HG02852 (cell line): ENCODE results near the gene USP19.

Source experiments
- ATAC-seq: cut with Tn5 transposase; IDR thresholded peaks from one replicate; pipeline ENCODE4 v1.9.1; 2021; ENCODE audit warnings: mild to moderate bottlenecking, moderate library complexity; ENCODE audit not compliant: unreplicated experiment

Gene USP19

DNA sequence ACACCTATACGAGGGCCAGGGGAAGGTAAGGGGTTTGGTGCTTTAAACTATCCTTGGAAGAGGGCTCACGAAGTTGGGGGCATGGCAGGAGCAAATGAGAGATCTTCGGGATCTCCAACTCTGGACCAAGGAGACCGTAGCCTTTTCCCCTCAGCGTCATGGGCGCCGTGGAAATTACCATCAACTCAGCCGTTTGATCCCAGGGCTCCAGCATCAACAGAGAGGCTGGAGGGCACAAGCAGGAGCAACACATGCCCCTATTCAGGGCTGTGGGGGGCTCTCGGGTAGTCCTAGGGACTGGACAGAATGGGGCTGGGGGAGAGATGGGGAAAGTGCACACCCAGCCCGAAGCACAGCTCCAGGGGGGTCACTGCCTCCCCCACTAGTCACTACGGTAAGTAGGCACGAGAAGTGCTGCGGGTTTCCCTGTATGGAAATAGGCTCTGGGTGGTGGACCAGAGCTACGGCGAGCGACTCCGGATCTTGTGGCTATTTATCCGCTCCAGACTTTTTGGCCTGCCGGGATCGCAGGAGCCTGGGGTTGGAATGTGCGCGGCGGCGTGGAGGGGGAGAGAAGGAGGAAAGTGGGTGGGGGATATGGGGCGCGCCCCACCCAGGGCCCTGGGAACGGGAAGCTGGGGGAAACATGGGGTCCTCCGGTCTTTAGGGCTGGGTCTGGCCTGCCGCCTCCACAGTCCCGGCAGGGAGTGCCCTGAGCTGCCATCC, 12.8 kb upstream of the USP19 start:
- no peak for ATAC-seq

DNA sequence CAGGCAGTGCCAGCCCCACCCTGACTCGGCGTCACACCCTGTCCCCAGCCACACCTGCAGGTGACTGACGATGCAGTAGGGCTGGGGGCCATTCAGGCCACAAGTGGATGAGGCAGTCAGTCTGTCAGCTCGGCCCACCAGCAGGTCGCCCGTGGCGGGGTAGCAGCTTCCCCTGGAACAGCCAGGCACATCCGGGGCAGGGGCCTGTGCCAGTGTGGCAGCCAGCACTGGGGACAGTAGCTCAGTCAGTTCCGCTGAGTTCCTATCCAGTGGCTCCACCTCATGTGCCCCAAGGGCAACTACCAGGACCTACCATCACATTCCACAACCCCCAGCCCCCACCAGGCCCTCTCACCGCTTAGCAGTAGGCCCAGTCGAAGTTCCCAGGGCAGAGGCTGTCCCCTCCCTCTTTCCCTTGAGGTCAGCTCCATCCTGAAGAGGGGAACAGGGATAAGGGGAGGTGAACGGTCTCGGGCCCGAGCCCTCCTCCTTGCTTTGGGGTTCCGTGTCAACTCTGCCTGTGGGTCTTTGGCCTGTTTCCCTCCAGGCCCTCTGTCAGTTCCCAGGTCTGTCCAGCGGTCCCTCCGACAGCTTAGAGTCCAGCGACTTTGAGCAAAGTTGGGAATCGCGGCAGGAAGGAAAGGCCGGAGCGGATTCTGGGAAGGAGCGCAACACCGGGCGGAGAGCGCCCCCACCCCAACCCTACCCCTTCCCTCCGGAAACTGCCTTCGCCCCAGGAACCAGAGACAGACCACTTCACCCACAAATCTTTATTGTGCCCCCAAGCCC, 12.0 kb upstream of the USP19 start, which contains the start of gene LAMB2:
TSS of gene LAMB2 (minus strand) at position 614 of the 789 bp plus-strand sequence. CDS start at position 431, 183 bp downstream.
- ATAC-seq: no peak

DNA sequence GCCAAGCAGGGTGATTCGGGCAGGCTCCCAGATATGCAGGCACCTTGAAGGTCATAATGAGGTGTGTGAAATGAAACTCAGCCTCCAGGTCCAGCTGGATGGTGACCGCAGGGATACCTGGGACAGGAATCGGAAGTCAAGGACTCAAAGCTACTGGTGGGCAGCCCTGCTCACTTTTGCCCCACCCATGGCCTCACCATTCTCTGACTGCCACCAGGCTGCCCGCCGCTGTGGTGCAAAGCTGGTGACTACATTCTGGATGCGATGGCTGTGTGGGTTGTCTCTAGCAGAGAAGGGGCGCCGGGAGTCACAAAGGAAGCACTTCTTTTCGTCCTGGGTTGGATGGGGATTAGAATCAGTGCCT, 11.4 kb upstream of the USP19 start:
- no peak for ATAC-seq

DNA sequence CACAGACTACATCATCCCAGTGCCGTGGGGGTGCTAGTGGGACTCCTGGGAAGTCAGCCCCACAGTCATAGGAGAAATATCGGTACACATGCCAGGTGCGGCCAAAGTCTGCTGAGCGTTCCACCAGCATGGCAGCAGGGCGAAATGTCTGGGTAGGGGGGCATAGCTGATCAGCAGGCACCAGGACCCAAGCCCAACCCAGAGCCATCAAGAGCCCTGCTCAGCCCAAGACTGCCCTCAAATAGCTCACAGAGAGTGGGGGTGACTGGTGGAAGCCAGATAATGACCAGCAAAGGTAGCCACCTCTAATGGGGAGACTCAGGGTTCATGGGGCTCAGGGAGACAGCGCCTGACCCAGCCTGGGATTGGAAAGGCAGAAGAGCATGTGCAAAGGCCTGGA, 11.0 kb upstream of the USP19 start:
- no peak for ATAC-seq

DNA sequence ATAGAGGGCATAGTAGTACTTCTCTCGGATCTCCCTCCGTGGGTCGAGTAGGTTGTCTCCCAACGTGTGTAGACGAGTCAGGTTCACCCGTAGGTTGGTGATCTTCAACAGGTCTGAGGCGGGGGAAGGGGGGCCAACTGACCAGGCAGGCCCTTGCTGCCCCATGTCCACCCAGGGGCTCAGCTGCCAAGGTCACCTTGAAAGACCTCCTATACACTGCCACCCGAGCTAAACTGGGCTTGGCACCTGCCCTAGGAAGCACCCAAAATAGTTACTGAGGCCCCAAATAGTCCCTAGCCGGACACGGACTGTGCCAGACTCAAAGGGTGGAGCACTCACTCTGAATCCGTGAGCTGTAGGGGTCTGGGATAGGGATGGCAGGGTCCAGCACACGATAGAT, 10.4 kb upstream of the USP19 start:
- ATAC-seq: no peak

DNA sequence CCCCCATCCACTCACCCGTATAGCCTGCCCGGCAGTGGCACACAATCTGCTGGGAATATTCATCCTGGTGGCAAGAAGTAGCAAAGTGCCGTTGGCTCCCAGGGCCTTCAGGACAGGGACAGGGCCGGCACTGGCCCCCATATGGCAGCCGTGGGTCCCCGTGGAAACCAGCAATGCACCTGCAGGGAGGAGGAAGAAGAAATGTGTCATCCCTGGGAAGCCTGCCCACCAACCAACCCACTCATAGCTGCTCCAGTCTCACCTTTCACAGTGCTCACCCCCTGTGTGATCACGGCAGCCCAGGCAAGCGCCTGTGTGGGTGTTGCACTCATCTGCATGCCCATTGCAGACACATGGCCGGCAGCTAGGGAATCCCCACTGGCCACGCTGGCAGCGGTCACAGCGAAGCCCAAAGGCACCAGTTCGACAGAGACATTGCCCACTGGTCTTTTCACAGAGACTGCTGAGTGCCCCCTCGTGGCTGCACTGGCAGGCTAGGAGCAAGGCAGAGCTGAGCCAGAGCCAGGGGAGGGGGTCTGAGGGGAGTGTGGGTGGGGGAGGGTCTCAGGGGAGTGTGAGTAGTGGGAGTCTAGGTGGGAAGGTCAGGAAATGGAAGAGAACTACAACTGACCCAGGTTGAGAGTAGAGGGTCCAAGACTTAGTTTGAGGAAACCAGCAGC, 4.5 kb upstream of the USP19 start:
- ATAC-seq: no peak

DNA sequence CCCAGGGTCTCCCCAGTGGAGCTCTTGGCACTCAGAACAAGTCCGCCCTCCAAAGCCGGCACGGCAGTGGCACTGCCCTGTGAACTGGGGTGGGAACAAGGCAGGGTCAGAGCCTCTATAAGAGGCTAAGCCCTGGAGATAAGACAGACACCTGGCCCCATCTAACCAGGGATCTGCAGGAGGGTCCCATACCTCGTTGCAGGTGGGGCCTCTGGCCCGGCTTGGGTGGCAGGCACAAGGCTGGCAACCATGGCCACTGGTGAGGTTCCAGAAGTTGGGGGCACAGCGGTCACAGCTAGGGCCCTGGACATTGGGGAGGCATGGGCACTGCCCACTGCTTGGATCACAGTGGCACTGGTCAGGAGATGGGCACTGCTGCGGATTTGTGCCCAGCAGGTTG, 3.6 kb upstream of the USP19 start:
- ATAC-seq: no peak

DNA sequence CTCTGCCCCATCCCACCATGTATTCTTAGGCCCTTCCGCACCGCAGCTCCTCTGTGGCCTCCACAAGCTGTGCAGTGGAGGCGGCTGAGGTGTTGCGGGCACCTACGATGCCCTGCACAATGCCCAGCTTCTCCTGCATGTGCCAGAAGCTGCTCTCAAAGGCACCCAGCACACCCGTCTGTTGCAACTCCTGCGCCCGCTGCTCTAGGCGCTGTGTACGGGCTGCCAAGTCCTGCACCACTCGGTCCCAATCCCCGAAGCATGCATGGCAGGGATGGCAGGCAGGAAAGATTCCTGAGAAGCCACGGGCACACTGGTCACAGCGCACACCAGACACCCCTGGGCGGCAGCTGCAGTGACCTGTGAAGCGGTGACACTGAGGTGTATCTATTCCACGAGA, 3.1 kb upstream of the USP19 start:
- ATAC-seq: no peak

DNA sequence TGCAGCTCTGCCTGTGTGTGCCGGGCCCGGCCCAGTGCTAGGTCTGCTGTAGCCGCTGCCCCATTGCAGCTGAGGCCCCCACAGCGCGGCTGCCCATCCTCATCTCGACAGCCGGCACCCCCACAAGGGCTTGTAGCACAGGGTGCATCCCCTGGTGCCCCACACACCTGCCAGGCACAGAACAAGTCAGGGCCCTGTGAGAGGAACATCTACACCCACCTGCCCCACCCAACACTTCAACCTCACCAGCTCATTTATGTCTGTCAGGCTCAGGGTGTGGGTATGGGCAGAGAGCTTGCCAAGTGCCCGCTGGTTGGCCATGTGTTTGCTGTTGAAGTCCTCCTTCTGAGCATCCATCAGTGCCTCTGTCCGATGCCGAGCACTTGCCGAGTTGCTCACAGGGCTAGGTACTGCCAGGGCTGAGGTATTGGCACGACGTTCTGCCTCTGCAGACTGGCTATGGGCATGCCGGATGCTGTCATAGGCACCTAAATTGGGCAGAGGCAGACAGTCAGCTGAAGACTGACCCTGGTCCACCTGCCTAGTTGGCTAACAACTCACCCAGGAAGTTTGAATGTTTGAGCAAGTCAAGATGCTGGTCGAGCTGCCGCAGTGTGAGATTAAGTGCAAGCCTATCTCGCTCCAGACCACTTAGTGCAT, 2.4 kb upstream of the USP19 start:
- no peak for ATAC-seq

DNA sequence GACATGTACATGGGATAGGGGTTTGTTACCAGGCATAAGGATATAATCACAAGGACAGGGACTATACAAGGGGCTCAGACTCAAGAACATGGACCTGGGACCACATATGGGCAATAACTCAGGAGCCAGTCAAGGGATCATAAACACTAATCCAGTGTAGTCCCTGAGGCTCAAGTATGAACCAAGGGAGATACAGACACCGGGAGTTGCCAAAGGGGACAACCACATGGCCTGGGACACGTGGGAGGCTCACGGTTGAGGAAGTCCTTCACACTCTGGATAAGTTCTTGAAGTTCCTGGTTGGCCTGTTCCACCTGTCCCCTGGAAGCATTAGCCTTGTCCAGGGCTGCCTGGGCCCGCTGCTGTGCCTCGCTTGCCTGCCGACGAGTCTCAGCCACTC, 1.8 kb upstream of the USP19 start:
- ATAC-seq: no peak

DNA sequence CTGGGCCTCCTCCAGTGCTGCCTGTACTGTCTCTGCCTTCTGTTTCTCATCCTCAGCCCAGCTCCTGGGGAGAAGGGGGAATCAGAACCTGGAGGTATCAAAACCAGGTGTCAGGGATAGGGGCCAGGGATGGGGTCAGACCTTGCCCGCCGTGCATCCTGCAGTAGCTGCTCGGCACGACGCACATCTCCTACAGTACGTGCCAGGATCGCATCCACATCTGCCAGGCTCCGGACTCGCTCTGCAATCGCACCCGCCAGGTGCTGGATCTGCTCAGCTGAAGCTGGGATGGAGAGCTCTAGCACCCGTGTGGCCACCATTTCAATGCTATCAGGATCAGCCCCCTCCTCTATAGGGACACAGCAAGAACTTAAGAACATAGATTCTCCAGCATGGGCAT, 1.4 kb upstream of the USP19 start:
- ATAC-seq: no peak

DNA sequence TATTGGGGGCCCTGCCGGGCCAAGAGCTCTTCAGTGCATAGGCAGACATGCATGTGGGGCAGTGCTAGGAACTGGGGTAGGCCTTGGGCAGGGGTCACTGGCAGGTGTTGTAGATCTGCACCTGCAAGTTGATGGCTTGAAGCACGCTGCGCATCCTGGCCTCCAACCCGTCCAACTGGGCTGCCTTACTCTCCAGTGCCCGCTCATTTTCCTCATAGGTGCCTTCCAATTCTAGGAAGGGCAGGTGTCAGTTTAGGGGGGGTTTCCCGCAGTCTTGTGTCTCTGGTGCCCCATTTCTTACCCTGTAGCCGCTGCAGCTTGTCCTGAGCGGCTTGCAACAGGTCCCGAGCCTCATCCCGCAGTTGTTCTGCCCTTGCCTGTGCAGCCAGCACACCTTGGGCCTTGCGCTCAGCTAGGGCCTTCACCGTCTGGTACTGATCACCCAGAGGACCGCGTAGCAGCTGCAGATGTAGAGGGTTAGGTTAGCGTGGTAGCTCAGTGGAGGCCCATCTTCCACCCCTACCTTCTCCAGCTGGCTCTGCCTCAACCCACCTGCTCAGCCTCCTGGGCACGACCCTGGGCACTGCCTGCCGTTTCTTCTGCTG, 611 bp upstream of the USP19 start:
- no peak for ATAC-seq

DNA sequence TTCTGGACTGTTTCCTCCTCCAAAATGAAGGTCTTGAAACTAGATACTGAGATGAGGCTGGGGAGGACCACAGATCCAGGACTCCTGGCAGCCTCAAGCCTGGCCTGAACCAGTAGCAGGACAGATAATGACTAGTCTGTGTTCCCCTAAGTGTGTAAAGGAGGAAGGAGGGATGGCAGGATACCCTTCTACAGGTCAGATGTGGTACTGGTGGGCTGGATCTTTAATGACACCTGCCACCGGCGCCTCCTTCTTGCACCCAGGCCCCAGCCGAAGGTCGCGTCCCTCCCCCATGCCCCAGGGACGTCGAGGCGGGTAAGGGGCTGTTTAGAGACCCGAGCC, 556 bp downstream of the USP19 start:
- no peak for ATAC-seq

DNA sequence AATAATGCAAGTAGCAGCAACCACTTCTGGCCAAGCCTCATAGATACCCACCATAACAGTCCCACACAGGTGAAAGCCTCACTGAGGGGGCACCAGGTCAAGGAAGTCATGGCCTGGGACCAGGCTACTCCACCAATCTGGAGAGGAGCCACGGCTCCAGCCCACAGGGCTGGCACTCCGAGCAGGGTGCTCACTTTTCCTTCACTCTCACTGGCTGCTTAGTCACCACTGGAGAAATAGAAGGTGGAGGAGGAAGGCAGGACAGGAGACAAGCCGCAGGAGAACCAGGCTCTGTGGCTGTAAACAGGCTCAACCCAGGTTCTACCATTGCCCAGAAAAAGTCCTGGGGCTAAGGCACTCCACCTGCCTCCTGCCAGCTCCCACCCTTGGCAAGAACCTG, 1.2 kb downstream of the USP19 start:
- ATAC-seq: no peak

DNA sequence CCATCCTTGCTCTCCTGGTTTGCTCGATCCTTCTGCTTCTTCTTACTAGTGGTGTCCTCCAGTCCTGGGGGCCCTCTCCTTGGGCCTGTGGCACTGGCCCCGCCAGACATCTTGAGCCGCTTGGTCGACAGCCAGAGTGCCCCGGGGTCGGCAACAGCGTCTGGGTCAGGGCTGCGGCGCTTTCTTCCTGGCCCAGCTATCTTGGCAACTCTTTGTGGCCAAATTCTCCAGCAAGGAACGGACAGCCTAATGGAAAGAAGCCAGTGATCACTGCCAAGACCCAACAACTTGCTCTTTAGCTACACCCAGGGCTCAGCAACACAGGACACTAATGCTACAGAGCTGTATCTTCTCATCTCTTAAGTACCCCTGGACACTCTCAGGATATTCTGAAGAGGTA, 1.6 kb downstream of the USP19 start:
- no peak for ATAC-seq

DNA sequence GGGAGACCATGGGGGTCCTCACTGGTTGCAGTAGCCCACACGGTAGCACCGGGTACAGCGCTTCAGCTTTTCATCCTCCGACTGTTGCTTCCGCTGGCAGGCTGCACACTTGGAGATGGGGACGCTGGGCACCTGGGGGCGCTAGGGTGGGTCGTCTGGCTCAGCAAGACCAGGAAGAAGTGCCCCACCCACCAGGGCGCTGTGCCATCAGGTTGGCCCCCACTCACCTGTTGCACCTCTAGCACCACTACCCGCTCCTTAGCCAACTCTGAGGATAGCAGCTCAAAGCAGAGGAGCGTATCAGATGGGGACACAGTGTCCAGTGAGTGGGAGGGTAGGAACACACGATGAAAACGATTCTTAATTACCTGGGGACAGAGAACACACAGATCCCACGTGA, 8.4 kb downstream of the USP19 start:
- ATAC-seq: no peak

DNA sequence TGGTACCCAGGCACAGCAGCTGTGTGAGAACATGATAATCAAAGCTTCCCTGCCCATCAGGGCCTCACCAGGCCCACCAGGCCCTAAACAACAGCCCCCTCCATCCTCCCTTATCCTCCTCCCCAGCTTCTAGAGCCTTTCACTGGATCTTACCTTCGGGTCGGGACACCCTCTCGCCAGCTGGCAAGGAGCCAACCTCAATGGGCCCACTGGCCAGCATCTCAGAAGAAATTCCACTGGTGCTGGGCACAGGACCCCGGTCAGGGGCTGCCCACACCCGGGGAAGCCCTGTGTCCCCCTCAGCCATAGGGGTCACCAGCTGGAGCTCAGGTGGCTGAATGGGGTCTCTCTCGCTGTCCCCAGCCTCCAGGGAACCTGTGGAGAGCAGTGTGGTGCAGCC, 9.3 kb downstream of the USP19 start:
- no peak for ATAC-seq

DNA sequence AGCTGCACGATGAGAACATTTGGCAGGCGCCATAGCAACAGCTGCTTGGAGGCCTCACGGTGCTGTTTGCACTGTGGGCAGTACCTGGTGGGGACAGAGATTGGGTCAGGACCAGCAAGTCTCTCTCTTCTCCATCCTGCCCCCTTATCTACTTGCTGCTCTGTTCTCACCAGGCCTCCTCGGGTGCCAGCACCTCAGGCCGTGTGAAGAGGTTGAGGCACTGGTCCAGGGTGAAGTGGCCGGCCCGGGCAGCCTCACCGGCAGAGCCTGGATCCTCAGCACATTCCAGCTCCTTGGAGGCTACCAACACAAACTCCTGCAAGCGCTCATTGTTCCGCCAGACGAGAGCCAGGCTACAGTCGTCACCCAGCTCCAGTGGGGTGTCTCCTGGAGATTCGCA, 9.8 kb downstream of the USP19 start:
- ATAC-seq: no peak

DNA sequence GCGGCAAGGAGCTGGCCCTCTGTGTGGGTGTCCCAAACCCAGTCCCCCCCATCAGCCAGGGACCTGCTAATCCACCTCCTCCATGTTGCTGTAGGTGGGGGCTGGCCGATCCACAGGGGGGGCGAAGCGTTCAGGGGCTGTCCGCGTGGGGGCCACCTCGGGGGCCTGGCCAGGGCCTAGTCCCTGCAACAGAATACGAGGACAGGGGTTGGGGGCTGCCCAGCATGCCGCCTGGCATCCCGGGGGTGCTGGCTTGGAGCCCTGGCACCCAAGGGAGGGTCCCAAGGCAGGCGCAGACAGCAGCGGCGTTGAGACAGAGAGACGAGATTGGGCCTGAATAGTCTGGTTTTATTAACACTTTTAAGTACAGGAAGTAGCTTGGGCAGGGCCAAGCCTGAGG, 12.3 kb downstream of the USP19 start:
- ATAC-seq: no peak

DNA sequence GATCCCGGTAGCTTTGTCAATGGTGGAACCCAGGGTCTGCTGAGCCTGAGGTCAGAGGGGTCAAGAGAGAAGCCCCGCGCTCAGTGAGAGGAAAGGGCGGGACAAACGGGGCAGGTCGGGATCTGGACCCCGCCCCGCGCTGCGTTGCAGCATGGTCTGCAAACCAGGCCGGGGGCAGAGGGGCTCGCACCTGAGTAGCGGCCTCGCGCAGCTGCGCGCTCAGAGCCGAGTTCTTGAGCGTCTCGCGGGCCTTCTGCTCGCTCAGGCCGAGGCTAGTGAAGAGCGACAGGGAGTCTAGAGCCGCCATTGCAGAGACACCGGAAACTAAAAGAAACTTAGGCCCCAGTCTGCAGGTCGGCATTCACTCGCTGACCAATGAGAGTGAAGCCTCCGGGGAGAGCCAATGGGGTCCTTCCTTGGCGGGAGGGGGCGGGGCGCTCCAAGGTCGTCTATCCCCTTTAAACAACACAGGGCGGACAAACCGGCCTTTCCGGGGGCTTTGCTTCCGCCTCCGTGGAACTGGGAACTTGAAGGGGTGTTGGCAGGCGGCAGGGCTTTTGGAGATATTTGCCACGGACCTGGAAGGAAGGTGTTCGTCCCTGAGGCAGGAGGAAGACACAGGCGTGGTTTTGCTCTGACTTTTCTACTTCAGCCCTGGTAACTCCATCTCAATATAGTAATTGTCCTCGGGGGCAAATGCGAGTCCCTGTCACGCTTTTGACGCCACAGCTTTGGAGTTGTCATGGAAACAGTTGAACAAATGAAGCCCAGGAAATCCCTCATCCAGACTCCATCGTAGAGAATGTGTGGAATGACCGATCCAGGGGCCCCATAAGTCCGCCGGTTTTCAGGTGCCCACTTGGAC, 16.0 kb downstream of the USP19 start, which contains the start of gene QARS1:
TSS of gene QARS1 (minus strand) at position 331 of the 865 bp plus-strand sequence. CDS start at position 307, 24 bp downstream.
- ATAC-seq: peak; percentile 88
